B cell (primary cell): ENCODE measurements around the gene NUMA1. TPM values are rescaled to one million over a fixed set of nuclear protein-coding genes. Genes with fewer than 3 reads are reported as not detected.

ENCODE experiments used
- ATAC-seq: fragments of 200-7000 bp; cut with Tn5 transposase; one replicate; pipeline ENCODE4 v1.10.0; 2021; ENCODE audit warnings: low read depth, mild to moderate bottlenecking, moderate number of reproducible peaks, moderate library complexity
- CTCF ChIA-PET: fragments of 350-600 bp; sonication (Branson Sonifier 250); formaldehyde crosslinking; loops from one replicate; lab custom pipeline; 2021; ENCODE audit warnings: antibody characterized with exemption, inconsistent platforms; lab: Charles Lee
- POLR2A ChIA-PET: fragments of 350-600 bp; sonication (Branson Sonifier 250); formaldehyde crosslinking; loops from one replicate; lab custom pipeline; 2021; ENCODE audit warnings: antibody characterized with exemption; lab: Charles Lee
- DNase-seq: peaks from one replicate; pipeline ENCODE4 v3.0.0; 2013
- H2AFZ ChIP-seq: 2 replicates; pipeline ENCODE4 v1.6.1; 2012; ENCODE audit warnings: mild to moderate bottlenecking, low read depth, low read length; ENCODE audit not compliant: insufficient read depth, poor library complexity, severe bottlenecking
- H3K27ac ChIP-seq, 2 donors: 1 replicate in 1 of 2; 2 replicates in 1 of 2; pipeline ENCODE4 v1.5.1; 2012 to 2013; ENCODE audit warnings: low read length in 2 of 2, mild to moderate bottlenecking in 2 of 2, moderate library complexity in 1 of 2
- H3K27me3 ChIP-seq, 4 experiments: fragments of 200-600 bp in 1 of 4; sonication (generic) in 1 of 4; replicated peaks in 1 of 4; 1 replicate in 2 of 4; 2 replicates in 2 of 4; pipeline versions ENCODE4 v1.6.1 to v1.7.0; 2013 to 2016; ENCODE audit warnings: low read length in 3 of 4, mild to moderate bottlenecking in 2 of 4, mixed read lengths in 1 of 4, moderate library complexity in 1 of 4; ENCODE audit not compliant: insufficient read depth in 4 of 4, control insufficient read depth in 3 of 4; ENCODE audit errors: control extremely low read depth in 1 of 4
- H3K36me3 ChIP-seq, 2 experiments: replicated peaks in 1 of 2; 1 replicate in 1 of 2; 2 replicates in 1 of 2; pipeline versions ENCODE4 v1.6.1 to v1.7.1; 2013; ENCODE audit warnings: low read length in 1 of 2; ENCODE audit not compliant: insufficient read depth in 2 of 2, control insufficient read depth in 1 of 2; ENCODE audit errors: control extremely low read depth in 1 of 2, extremely low read depth in 1 of 2
- H3K4me1 ChIP-seq, 2 donors: fragments of 200-600 bp in 1 of 2; sonication (generic) in 1 of 2; 1 replicate in 1 of 2; 2 replicates in 1 of 2; pipeline versions ENCODE4 v1.5.1 to v1.6.1; 2013 to 2017; ENCODE audit warnings: low read length in 2 of 2; ENCODE audit not compliant: control insufficient read depth in 2 of 2, insufficient read depth in 2 of 2
- H3K4me2 ChIP-seq: replicated peaks from 2 replicates; pipeline ENCODE3; 2012; ENCODE audit warnings: mild to moderate bottlenecking, low read depth, low read length; ENCODE audit not compliant: poor library complexity, severe bottlenecking
- H3K4me3 ChIP-seq, 5 experiments: fragments of 200-600 bp in 1 of 5; sonication (generic) in 1 of 5; 1 replicate in 3 of 5; 2 replicates in 2 of 5; pipeline versions ENCODE4 v1.5.1 to v1.7.0; 2011 to 2016; ENCODE audit warnings: low read length in 4 of 5, mild to moderate bottlenecking in 4 of 5, low read depth in 2 of 5, control low read depth in 1 of 5, moderate library complexity in 1 of 5; ENCODE audit not compliant: insufficient read depth in 1 of 5; ENCODE audit errors: control extremely low read depth in 1 of 5, extremely low read depth in 1 of 5
- H3K79me2 ChIP-seq: fragments of 200-600 bp; sonication (generic); one replicate; pipeline ENCODE4 v1.6.0; 2016; ENCODE audit warnings: low read length; ENCODE audit not compliant: control insufficient read depth, insufficient read depth
- H3K9ac ChIP-seq: fragments of 200-600 bp; sonication (generic); 2 replicates; pipeline ENCODE4 v1.6.1; 2017; ENCODE audit warnings: mild to moderate bottlenecking, low read length, moderate library complexity
- H3K9me3 ChIP-seq, 3 donors: one replicate each; pipeline versions ENCODE4 v1.6.1 to v1.7.1; 2013; ENCODE audit warnings: low read length in 2 of 3; ENCODE audit not compliant: control insufficient read depth in 2 of 3, insufficient read depth in 1 of 3; ENCODE audit errors: control extremely low read depth in 1 of 3
- H4K20me1 ChIP-seq: 2 replicates; pipeline ENCODE4 v1.6.0; 2012; ENCODE audit warnings: mild to moderate bottlenecking, low read length; ENCODE audit not compliant: insufficient read depth, control insufficient read depth, poor library complexity, severe bottlenecking
- H3K27ac Mint-ChIP-seq: one replicate; pipeline ENCODE4 v1.8.0; 2021; ENCODE audit warnings: mixed read lengths
- H3K27me3 Mint-ChIP-seq: one replicate; pipeline ENCODE4 v1.8.0; 2021; ENCODE audit warnings: mixed read lengths
- H3K4me1 Mint-ChIP-seq: one replicate; pipeline ENCODE4 v1.8.0; 2021; ENCODE audit warnings: mixed read lengths
- H3K4me3 Mint-ChIP-seq: one replicate; pipeline ENCODE4 v1.8.0; 2021; ENCODE audit warnings: mixed read lengths
- H3K9me3 Mint-ChIP-seq: one replicate; pipeline ENCODE4 v1.8.0; 2022; ENCODE audit warnings: mixed read lengths; ENCODE audit not compliant: insufficient read depth
- EZH2 ChIP-seq: IDR thresholded peaks from 2 replicates; pipeline ENCODE4 v1.6.1; 2012; ENCODE audit warnings: borderline replicate concordance, low read depth, mild to moderate bottlenecking, moderate library complexity, low read length; ENCODE audit not compliant: insufficient read depth, poor library complexity, severe bottlenecking
- WGBS: methylation state at CpG from one replicate; pipeline ENCODE4 v1.1.5; 2013; ENCODE audit warnings: missing lambda C conversion rate; ENCODE audit not compliant: insufficient coverage; 5-methylcytosine and 5-hydroxymethylcytosine counted together
- intact Hi-C: fragments of 100-400 bp; cut with micrococcal nuclease; formaldehyde crosslinking; loops from one replicate; pipeline ENCODE4 v1.10.0; 2022
- polyA plus RNA-seq: library from polyadenylated mRNA; depleted of rRNA; stranded (reverse); fragments of >200 nt; gene quantifications from 2 replicates; pipeline ENCODE4 v1.2.3, GENCODE V29; 2012
- total RNA-seq, 2 donors: library from RNA; stranded (reverse); fragments of 120-200 nt in 1 of 2; gene quantifications; 1 replicate in 1 of 2; 2 replicates in 1 of 2; pipeline versions ENCODE4 v1.2.3 to v1.2.4, GENCODE V29; 2013 to 2022
- TF ChIP-seq, protein P1 (sequence below): fragments of 200-600 bp; IDR thresholded peaks from one replicate; pipeline ENCODE4 v1.8.0; 2022; ENCODE audit warnings: antibody characterized with exemption, mild to moderate bottlenecking

NUMA1 gene
- total and polyA plus RNA-seq, 2 donors (not counting 1 experiment from before 2014, with no cell fraction given): 186 to 300 TPM

DNA sequence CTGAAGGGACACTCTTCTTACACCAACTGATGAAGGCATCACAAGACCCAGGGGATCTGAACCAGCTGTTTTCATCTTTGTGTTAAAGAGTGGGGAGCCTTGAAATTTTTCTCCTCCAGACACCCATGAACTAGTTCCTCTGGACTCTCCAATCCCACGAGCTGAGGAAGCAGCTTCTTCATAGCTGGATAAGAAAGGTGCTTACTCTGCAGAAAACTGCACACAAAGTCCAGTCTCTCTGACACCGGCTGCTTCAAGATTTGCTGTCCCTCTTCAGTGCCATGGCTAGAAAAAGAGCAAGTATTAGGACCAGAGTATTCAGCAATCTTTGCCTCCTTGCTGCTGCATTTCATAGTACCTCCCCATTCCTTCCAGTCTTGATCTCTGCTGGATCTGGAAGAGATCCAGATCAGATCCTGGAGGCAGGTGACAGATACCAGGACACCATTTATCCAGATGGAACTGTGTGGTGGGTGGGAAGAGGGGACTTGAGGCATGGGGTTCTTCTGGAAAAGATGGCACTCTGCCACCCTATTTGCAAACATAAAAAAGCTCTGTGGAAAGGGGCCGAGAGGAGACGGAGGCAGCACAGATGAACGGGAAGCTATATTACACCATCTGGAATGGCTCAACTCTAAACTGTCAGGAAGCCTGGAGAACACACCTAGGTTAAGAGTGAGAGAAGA lies 56.1 kb downstream of the NUMA1 start:
- DNase-seq (no peak), ATAC-seq (no peak)
- Mint-ChIP-seq H3K4me3 (no peak overlapping the region), H3K9me3 (no peaks in the 10 kb centered on the region), H3K27me3 (no peaks in the 10 kb centered on the region), H3K27ac (no peak overlapping the region), H3K4me1 (peaks cover 26% of the 10 kb centered on the region)
- intact Hi-C loops: no loop called here
- Histone ChIP-seq H3K9ac (no peak overlapping the region), H4K20me1 (peaks cover 77% of the 10 kb centered on the region), H3K27me3 (no peaks in the 10 kb centered on the region), H3K4me2 (no peak overlapping the region), H3K4me3 (no peak overlapping the region), H3K36me3 (peaks cover 9 to 94% of the 10 kb centered on the region in 2 experiments), H2AFZ (no peak overlapping the region), H3K4me1 (no peaks in the 10 kb centered on the region), H3K79me2 (peaks cover 61% of the 10 kb centered on the region), H3K9me3 (no peaks in the 10 kb centered on the region), H3K27ac (no peak overlapping the region)
- WGBS: 80% methylated on average over 5 of the region's 5 CpGs
- TF ChIP-seq EZH2: no peak
- TF ChIP-seq, protein P1, sequence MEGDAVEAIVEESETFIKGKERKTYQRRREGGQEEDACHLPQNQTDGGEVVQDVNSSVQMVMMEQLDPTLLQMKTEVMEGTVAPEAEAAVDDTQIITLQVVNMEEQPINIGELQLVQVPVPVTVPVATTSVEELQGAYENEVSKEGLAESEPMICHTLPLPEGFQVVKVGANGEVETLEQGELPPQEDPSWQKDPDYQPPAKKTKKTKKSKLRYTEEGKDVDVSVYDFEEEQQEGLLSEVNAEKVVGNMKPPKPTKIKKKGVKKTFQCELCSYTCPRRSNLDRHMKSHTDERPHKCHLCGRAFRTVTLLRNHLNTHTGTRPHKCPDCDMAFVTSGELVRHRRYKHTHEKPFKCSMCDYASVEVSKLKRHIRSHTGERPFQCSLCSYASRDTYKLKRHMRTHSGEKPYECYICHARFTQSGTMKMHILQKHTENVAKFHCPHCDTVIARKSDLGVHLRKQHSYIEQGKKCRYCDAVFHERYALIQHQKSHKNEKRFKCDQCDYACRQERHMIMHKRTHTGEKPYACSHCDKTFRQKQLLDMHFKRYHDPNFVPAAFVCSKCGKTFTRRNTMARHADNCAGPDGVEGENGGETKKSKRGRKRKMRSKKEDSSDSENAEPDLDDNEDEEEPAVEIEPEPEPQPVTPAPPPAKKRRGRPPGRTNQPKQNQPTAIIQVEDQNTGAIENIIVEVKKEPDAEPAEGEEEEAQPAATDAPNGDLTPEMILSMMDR: no peak
- ChIA-PET CTCF (interaction anchor here (0.8 to 16.4 kb wide), 32 partner anchors 9 to 407 kb away, joined by 3 to 292 read pairs (median 8); partner anchors contain the start of genes ANAPC15 and IL18BP), POLR2A (interaction anchor here (1.3 kb wide), 1 partner anchor 16 kb away, joined by 8 read pairs; no protein-coding TSS in a partner anchor)

DNA sequence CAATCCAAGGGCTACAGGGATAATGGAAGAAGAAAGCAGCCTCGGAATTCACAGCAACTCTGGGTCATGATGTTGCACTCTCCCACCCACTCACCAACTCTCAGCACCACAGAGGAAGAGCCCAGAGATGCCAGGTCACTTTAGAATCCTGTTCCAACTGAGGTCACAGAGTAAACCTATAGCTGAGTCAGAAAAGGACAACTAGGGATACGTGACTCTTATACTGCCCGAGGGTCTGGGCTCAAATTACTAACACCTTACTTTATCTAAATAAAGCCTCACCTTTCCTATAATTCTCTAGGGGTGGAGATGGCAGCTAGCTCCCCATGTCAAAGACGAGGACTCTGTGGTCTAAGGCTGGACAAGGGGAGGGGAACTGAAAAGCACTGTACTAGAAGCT lies 57.0 kb downstream of the NUMA1 start:
- no peak for TF ChIP-seq EZH2
- TF ChIP-seq, protein P1: no peak
- Mint-ChIP-seq H3K27me3 (no peaks in the 10 kb centered on the region), H3K9me3 (no peaks in the 10 kb centered on the region), H3K4me1 (peaks cover 21% of the 10 kb centered on the region), H3K4me3 (no peak overlapping the region), H3K27ac (no peak overlapping the region)
- Histone ChIP-seq H3K4me2 (no peak overlapping the region), H3K27me3 (no peaks in the 10 kb centered on the region), H3K9ac (no peak overlapping the region), H3K9me3 (no peaks in the 10 kb centered on the region), H3K4me1 (no peaks in the 10 kb centered on the region), H3K27ac (no peak overlapping the region), H3K36me3 (peaks cover 9 to 94% of the 10 kb centered on the region in 2 experiments), H2AFZ (no peak overlapping the region), H3K79me2 (peaks cover 53% of the 10 kb centered on the region), H3K4me3 (no peak overlapping the region), H4K20me1 (peaks cover 76% of the 10 kb centered on the region)
- WGBS: no CpG with 5 or more reads among the region's 4 CpGs
- ATAC-seq (no peak), DNase-seq (no peak)
- ChIA-PET CTCF (interaction anchor here (1.1 to 16.4 kb wide), 10 partner anchors 9 to 388 kb away, joined by 3 to 292 read pairs (median 27); partner anchors contain the start of gene IL18BP), POLR2A (no interaction called here)
- intact Hi-C loops: no loop called here
